BE2C (cell line): Measurements from ENCODE around the gene GRM4.

Source experiments
- DNase-seq: peaks from one replicate; pipeline ENCODE4 v3.0.0-alpha.2; 2020
- H3K27me3 ChIP-seq: fragments of 250-450 bp; sonication (Bioruptor Pico); 2 replicates; pipeline ENCODE4 v1.5.1; 2020; ENCODE audit warnings: mild to moderate bottlenecking
- H3K36me3 ChIP-seq: fragments of 250-450 bp; sonication (Bioruptor Pico); 2 replicates; pipeline ENCODE4 v1.5.1; 2020; ENCODE audit warnings: mild to moderate bottlenecking
- H3K4me1 ChIP-seq: fragments of 250-450 bp; sonication (Bioruptor Pico); 2 replicates; pipeline ENCODE4 v1.5.1; 2020
- H3K4me3 ChIP-seq: 2 replicates; pipeline ENCODE4 v1.5.1; 2011; ENCODE audit warnings: low read depth, low read length
- H3K9me3 ChIP-seq: fragments of 250-450 bp; sonication (Bioruptor Pico); 2 replicates; pipeline ENCODE4 v1.5.1; 2020
- CTCF ChIP-seq: IDR thresholded peaks from 2 replicates; pipeline ENCODE4 v1.5.1; 2012; ENCODE audit warnings: mild to moderate bottlenecking, low read depth, low read length

GRM4 gene

GRCh38 chr6:34025112-34025807 lies 120.6 kb downstream of the GRM4 start:
- TF ChIP-seq CTCF, result peak; percentile 16; the same call in 1 of the 2 replicates

GRCh38 chr6:34022873-34023255 lies 123.0 kb downstream of the GRM4 start:
- no peaks in the 10 kb centered on the region for H3K36me3 ChIP-seq
- no peak overlapping the region for H3K4me3 ChIP-seq
- no peak for DNase-seq
- no peak for TF ChIP-seq CTCF
- no peaks in the 10 kb centered on the region for H3K27me3 ChIP-seq
- H3K4me1 ChIP-seq, result peaks cover 8% of the 10 kb centered on the region
- H3K9me3 ChIP-seq, result peaks cover 2% of the 10 kb centered on the region; the same call in 1 of the 2 replicates

More at GRCh38 chr6:34025112-34025807, 120.6 kb downstream of the GRM4 start:
- Histone ChIP-seq H3K4me1 (peaks cover 8% of the 10 kb centered on the region), H3K4me3 (no peak overlapping the region), H3K9me3 (peaks cover 2% of the 10 kb centered on the region; the same call in 1 of the 2 replicates), H3K36me3 (no peaks in the 10 kb centered on the region), H3K27me3 (no peaks in the 10 kb centered on the region)
- DNase-seq, result peak; percentile 63

GRCh38 chr6:34022250-34022872 lies 123.5 kb downstream of the GRM4 start:
- H3K27me3 ChIP-seq, result no peaks in the 10 kb centered on the region
- no peak for DNase-seq
- H3K9me3 ChIP-seq, result peaks cover 2% of the 10 kb centered on the region; the same call in 1 of the 2 replicates
- H3K36me3 ChIP-seq, result no peaks in the 10 kb centered on the region
- peaks cover 8% of the 10 kb centered on the region for H3K4me1 ChIP-seq
- no peak for TF ChIP-seq CTCF
- H3K4me3 ChIP-seq, result no peak overlapping the region

- peaks cover 8% of the 10 kb centered on the region for H3K4me1 ChIP-seq
- no peak overlapping the region for H3K4me3 ChIP-seq
- no peak for DNase-seq
- no peaks in the 10 kb centered on the region for H3K36me3 ChIP-seq
- no peak for TF ChIP-seq CTCF
- H3K9me3 ChIP-seq, result peaks cover 2% of the 10 kb centered on the region; the same call in 1 of the 2 replicates
- no peaks in the 10 kb centered on the region for H3K27me3 ChIP-seq
These were observed 124.2 kb downstream of the GRM4 start for GRCh38 chr6:34021554-34022190.

- no peak for DNase-seq
- Histone ChIP-seq H3K36me3 (no peaks in the 10 kb centered on the region), H3K9me3 (peaks cover 5% of the 10 kb centered on the region; the same call in 1 of the 2 replicates), H3K4me3 (no peak overlapping the region), H3K4me1 (peaks cover 8% of the 10 kb centered on the region), H3K27me3 (no peaks in the 10 kb centered on the region)
- TF ChIP-seq CTCF, result no peak
These were observed 124.9 kb downstream of the GRM4 start for GRCh38 chr6:34020807-34021553.
